ENCODE results near the gene ACVR1B. TPM values are rescaled to one million over a fixed set of nuclear protein-coding genes. Genes with fewer than 3 reads are reported as not detected.
A peak's percentile ranks its signal among the peaks of the same experiment; 100 is the strongest.

Gene ACVR1B
- total RNA-seq, 1 donor from 2014 or later: 23.9 TPM

DNA sequence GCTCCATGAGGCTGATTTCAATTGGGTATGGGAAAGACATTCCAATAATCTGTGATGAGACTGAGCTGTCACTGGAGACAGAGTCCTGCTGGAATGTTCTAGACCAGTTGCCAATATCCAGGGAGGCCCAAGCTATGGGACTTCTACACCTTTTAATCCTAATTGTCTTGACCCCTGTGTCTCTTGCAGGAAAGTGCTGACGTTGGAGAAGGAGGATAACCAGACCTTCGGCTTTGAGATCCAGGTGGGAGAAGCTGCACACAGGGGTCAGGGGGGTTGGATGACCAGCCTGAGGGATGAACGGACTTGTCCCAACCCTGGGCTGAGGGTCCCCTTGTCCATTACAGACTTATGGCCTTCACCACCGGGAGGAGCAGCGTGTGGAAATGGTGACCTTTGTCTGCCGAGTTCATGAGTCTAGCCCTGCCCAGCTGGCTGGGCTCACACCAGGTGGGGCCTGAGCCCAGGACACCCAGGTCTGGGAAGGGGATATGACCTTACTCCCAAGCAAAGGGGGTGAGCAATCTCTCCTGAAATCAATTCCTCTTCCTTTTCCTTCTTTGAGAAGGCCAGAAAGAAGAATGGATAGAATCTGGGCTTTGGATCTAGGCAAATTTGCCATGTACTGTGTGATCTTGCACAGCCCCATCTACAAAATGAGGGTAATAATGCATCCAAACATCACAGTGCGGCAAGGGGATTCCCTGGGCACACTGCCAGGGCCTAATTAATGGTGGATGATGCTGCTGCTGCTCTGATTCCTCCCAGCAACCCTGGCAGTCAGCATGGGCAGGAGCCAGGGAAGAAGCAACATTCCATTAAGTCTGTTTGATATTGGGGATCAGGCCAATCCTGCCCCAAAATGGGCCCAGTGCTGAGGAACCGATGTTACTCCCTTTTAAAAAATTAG, 59.4 kb downstream of the ACVR1B start:
- intact Hi-C loops (cut with DNase I): no loop called here
- DNase-seq (ENCODE audit: low spot score) (no peak), ATAC-seq (no peak)

DNA sequence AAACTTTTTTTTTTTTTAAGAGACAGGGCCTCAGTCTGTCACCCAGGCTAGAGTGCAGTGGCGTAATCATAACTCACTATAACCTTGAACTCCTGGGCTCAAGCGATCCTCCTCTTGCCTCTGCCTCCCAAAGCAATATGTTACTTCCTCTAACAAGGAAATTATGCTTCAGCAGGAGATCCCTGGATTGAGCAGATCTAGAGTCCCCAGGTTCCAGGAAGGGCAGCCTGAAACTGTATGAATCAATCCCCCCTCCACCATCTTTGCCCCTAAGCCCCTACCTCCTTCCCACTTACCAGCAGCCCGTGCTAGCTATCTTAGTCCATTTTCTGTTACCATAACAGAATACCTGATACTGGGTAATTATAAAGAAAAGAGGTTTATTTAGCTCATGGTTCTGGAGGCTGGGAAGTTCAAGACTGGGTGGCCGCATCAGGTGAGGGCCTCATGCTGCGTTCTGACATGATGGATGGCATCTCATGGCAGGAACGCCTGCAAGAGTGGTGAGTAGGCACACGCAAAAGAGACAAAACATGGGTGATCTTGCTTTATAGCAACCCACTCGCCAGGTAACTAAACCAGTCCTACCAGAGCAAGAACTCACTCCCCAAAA, 60.2 kb downstream of the ACVR1B start:
- DNase-seq (ENCODE audit: low spot score) (no peak), ATAC-seq (no peak)
- intact Hi-C loops (cut with DNase I): no loop called here

DNA sequence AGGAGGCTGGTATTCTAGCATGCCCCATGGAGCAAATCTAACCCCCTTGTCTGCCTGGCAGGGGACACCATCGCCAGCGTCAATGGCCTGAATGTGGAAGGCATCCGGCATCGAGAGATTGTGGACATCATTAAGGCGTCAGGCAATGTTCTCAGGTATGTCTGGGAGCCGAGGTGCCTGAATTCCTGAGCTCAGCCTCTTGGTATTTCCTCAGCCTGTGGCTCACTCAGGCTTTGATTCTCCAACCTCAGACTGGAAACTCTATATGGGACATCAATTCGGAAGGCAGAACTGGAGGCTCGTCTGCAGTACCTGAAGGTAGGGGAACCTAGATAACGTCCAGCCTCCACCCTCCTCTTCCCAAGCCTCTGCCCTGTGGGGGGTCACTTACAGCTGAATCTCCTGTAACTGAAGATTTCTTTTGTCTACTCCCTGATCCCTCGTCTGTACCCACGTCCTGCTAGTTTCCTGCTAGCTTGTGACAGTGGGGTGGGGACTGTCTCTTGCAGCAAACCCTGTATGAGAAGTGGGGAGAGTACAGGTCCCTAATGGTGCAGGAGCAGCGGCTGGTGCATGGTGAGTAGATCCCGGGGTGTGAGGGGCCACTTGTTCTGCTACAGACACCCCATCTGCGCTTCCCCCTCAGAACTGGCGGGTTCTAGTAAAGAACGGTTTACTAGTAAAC, 62.3 kb downstream of the ACVR1B start:
- intact Hi-C loops (cut with DNase I): no loop called here
- DNase-seq (ENCODE audit: low spot score) (no peak), ATAC-seq (no peak)

DNA sequence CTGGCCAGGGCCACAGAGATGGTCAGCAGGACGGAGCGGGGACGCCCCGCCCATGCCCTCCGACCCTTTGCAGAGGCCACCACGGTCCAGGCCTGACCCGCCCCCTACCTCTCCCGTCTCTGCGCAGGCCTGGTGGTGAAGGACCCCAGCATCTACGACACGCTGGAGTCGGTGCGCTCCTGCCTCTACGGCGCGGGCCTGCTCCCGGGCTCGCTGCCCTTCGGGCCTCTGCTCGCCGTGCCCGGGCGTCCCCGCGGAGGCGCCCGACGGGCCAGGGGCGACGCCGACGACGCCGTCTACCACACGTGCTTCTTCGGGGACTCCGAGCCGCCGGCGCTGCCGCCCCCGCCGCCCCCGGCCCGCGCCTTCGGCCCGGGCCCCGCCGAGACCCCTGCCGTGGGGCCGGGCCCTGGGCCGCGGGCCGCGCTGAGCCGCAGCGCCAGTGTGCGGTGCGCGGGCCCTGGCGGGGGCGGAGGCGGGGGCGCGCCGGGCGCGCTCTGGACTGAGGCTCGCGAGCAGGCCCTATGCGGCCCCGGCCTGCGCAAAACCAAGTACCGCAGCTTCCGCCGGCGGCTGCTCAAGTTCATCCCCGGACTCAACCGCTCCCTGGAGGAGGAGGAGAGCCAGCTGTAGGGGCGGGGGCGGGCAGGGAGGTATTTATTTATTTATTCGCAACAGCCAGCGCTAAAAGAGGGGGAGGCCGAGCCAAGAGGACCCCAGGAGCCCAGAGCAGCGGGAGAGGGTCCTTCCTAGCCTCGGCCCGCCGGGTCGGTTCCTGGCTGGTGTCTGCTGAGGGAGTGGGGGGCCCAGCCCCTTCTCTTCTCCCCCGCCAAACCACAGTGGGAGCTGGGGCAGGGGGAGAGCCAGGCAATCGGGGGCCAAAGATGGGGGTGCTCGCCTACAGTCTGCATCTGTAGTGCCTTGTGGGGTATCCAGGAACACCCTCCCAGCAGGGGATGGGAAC, 63.4 kb downstream of the ACVR1B start:
- DNase-seq (ENCODE audit: low spot score): no peak
- intact Hi-C loops (cut with DNase I): no loop called here

DNA sequence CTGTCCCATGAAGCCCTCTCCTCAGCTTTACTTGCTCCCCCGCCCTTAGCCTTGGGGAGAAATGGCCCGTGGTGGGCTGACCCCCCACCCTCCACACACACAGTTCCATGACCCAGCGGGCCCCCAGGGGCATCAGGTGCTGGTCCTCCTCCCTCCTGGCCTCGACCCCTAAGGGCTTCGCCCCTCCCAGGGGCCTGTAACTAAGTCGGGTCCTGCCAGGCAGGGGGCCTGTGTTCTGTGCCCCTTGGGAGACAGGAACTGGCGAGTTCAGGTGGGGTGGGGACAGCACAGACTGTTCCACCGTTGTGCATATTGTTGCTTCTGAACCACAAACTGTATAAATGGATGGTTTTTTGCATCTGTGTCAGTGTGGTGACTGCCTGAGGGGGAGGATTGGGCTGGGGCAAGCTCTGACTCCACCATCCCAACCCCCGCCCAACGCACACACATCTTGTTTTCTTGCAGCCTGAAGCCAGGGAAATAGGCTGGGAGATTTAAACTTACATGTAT, 64.1 kb downstream of the ACVR1B start:
- intact Hi-C loops (cut with DNase I): no loop called here
- DNase-seq (ENCODE audit: low spot score) (no peak), ATAC-seq (peak; percentile 30)

More for the DNA sequence above, 63.4 kb downstream of the ACVR1B start:
- ATAC-seq: peak; percentile 49

DNA sequence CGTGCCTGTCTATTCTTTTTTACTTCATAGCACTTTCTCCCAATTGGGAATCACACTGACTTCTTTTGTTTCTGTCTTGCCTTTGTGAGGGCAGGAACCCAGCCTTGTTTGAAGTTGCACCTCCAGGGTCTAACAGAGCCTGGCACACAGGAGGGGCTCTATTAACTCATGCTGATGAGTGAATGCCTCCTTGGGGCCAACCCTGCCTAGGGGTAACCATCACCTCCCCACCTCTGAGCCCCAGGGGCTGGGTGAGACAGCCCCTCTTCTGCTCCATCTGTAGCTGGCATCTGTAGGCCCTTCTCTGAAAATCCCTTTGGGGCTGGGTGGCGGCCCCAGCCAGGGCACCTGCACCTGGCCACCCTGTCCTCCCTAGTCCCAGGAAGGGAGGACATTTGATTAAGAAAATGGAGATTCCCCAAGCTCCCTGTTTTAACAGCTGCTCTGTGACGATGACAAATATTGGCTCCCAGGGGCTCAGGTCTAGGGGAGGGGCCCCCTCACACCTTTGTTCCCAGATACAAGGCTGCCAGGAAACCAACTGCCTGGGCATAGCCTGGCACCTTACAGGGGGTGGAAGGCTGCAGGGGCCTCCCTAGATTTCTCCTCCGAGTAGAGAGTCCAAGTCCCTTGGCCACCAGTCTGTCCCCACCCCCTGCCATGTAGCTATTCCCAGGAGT, 67.1 kb downstream of the ACVR1B start:
- DNase-seq (ENCODE audit: low spot score) (no peak), ATAC-seq (no peak)
- intact Hi-C loops (cut with DNase I): no loop called here

DNA sequence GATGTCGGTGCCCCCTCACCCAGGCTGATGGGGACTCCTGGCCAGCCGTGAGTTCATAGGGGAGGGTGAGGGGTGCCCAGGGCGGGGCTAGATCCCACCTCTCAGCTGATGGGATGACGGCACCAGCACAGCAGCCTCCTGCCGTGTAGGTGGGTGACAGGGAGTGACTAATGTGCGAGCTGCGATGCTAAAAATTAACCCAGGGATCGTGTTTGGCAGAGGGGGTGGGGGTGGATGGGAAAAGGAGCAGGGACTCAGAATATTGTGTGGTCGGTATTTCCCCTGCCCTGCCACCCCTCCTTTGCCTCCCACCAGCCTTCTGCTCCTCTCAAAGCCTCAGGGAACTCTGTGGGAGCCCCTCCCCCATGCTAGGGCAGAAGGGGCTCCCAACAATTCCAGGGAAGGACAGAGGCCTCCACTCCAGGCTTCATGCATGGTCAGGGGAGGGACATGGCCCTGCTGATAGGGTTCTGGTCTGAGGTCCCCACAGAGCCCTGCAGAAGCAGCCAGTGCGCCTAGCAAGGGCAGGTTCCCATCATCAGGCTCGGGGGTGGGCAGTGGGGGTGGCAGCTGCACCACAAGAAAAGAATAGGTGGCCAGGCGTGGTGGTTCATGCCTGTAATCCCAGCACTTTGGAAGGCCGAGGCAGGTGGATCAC, 67.7 kb downstream of the ACVR1B start:
- no peak for ATAC-seq
- DNase-seq (ENCODE audit: low spot score): no peak
- intact Hi-C loops (cut with DNase I): no loop called here

DNA sequence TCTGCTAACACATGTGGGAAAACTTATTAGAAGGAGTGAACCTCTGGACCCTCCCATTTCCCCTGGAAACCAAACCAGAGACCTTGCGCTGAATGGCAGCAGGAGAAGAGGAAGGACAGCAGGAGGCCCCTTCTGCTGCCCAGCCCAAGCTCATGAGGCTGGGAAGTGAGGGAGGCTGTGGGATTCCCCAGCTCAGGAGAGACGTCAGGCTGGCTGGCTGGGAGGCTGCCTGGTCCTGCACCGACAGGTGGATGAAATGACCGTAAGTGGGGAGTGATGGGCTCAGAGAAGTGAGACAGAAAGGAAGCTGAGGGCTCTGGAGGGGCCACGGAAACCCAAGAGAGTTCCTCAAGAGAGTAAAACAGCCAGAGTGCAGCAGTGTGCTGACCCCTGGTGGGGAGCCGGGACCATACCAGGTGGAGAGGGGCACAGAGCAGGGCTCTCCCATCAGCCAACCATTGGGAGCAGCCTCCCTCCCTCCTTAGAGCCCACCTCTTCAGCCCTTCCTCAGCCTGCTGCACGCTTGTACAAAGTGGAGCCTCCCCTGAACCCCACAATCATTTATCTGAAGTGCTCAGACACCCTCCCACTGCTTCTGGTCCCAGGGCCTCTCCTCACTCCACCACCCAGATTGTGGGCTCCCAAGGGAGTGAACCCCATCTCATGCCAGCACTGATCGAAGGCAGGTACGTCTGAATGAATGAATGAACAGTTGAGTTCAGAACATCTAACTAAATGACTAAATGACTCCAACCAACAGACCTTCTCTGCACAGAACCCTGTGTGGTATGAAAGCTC, 69.2 kb downstream of the ACVR1B start:
- ATAC-seq (no peak), DNase-seq (ENCODE audit: low spot score) (no peak)
- intact Hi-C loops (cut with DNase I): no loop called here

DNA sequence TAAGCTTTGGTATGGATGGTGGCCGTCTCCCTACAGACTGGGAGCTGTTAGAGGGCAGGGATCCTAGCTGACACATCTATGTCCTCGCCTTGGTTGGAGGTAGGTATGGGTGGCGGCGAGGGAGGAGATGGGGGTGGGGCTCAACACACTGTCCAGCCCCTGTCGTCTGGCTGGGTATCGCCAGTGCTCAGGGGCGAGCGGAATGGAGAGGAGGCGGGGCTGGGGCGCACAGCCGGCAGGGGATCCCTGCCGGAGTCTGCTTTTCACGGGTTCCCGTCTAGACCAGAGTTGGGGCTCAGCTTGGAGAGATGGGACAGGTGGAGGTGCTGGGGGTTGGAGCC, 71.3 kb downstream of the ACVR1B start:
- ATAC-seq: no peak
- peak; percentile 66 for DNase-seq (ENCODE audit: low spot score)
- intact Hi-C loops (cut with DNase I): no loop called here

DNA sequence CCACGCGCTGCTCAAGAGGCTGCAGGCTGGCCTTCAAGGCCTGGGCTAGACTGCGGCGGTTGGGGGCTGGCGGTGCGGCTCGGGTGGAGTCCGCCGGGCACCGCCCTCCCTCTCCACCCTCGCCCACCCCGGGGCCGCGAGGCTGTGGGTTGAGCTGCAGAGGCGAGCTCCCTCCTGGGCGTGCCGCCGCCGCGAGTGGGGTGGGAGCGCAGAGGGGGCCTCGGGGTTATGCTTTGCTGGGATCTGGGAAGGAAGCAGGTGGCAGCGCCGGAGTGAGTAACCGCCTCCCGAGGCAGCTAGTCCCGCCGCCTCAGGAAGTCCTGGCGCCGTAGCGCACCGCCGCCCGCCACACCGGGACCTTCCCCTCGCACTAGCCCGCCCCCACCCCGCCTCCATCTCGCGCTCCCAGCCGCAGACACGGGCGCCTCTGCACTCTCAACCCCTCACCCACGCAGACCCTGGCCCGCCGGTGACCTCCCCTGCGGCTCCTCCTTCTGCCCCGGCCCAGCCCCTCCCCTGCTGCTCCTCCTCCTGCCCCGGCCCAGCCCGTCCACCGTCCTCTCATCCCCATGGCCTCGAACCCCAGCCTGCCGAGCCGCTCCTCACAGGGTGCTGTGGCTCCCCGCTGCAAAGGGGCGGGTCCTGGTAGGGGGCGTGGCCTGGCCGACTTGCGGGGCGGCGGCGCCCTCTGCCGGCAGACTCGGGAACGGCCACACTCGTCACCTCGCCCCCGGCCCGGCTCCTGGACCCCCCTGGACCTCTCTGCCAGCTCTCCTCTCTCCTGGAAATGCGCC, 71.9 kb downstream of the ACVR1B start:
- intact Hi-C loops (cut with DNase I): no loop called here
- DNase-seq (ENCODE audit: low spot score): peak; percentile 95
- ATAC-seq: peak; percentile 77

DNA sequence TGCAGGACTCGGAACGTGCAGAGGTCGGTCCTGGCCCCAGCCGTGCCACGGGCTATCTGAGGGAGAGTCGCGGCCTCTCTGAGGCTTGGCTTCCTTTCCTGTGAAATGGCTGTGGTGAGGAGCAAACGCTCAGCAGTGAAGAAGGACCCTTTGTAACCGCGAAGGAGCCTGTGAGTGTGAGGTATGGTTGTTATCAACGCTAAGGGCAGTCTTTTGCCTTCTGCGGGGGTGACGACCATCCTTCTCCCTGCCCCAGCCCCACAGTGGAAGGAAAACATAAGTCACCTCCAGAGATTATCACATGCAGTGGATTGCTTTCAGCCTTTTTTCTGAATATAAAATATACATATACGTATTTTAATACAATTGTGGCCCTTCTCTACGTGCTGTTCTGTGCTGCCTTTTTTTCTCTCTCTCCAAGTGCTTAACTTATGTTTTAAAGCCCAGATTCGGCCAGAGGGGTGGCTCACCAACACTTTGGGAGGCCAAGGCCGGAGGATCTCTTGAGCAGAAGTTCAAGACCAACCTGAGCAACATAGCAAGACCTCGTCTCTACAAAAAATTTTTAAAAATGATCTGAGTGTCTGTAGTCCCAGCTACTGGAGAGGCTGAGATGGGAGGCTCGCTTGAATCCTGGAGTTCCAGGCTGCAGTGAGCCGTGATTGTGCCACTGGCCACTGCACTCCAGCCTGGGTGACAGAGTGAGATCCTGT, 72.6 kb downstream of the ACVR1B start:
- intact Hi-C loops (cut with DNase I): no loop called here
- DNase-seq (ENCODE audit: low spot score) (no peak), ATAC-seq (no peak)

DNA sequence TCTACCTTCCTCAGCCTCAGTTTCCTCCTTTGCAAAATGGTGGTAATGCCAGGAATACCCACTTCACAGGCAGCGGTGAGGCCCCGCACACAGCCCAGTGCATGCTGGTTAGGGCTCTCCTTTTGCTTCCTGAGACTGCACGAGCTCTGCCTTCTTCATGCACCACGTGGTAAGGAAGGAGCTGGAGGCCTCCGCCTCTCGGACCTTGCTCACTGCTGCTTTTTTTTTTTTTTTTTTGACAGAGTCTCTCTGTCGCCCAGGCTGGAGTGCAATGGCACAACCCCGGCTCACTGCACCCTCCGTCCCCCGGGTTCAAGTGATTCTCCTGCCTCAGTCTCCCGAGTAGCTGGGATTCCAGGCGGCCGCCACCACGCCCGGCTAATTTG, 73.3 kb downstream of the ACVR1B start:
- peak; percentile 54 for ATAC-seq
- intact Hi-C loops (cut with DNase I): no loop called here
- DNase-seq (ENCODE audit: low spot score): no peak

DNA sequence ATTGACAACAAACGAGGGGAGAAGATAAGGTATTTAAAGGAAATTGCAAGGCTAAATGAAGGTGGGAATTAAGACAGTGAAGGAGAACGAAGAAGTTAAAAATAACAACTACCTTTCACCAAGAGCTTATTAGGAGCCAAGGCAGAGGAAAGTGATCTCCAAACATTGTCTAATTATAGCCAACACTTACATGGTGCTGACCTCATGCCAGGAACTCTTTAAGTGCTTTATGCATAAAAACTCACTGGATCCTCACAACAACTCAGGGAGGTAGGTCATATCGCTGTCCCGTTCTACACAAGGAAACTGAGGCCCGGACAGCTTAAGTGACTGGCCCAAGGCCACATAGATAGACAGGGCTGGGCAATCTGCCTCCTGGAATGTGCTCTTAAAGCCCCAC, 74.8 kb downstream of the ACVR1B start:
- intact Hi-C loops (cut with DNase I): loop anchor here (2.0 kb wide), 1 partner anchor 55 kb away; no protein-coding TSS in a partner anchor
- DNase-seq (ENCODE audit: low spot score) (no peak), ATAC-seq (no peak)

DNA sequence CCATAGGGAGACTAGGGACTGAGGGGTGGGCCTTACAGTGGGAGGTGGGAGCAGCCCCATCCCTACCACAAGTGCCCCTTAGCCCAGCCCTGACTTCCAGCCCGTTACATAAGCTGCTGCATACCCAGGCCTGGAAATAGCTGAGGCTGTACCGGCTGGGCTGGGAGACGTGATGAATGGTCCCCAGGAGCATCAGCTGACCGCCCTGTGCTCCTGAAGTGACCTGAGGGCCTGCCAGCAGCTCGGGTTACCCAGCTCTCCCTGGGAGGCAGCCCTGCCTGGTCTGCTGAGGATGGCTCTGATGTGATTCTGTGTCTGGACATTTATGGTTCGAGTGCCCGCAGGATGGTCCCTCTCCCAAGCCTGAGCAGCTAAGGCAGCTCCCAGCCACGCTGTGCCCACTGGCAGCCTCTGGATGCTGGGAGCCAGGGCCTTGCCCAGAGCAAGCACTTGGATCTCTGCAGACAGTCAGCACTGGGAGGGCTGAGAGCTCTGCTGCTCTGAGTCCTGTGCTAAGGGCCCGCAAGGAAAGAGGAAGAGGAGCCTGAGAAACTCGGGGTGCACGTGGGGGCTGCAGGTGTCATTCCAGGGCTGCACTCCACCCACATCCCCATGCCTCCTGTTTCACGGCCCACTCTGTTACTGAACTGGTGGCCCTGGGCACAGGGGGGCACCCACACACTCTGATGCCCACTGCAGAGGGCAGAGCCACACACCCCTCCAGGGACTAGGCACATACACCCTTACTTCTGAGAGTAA, 75.8 kb downstream of the ACVR1B start:
- intact Hi-C loops (cut with DNase I): loop anchor here (2.0 kb wide), 1 partner anchor 54 kb away; no protein-coding TSS in a partner anchor
- DNase-seq (ENCODE audit: low spot score) (no peak), ATAC-seq (no peak)

DNA sequence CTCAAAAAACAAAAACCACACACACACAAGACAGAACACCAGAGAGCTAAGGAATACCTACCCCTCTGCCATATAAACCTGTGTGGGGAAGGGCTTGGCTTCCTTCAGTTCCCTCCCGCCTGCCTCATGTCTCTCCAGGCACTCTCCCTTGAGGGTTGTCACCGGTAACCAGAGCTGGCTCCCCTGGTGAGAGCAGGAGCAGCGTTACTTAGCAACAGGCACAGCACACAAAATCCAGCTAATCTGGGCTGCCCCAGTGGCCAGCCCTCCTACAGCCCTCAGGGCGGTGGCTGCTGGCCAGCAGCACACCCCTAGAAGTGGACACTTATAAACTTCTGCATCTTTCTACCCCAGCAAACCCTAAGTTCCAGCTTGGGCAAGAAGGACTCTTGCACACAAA, 78.2 kb downstream of the ACVR1B start:
- ATAC-seq: no peak
- intact Hi-C loops (cut with DNase I): no loop called here
- DNase-seq (ENCODE audit: low spot score): no peak
